NCI-H526 (cell line): ENCODE measurements around the gene JAKMIP2.

ENCODE experiments used
- DNase-seq, 2 experiments: peaks; one replicate each; lab custom pipeline; 2025; lab: John Stamatoyannopoulos, UW

The JAKMIP2 gene

DNA sequence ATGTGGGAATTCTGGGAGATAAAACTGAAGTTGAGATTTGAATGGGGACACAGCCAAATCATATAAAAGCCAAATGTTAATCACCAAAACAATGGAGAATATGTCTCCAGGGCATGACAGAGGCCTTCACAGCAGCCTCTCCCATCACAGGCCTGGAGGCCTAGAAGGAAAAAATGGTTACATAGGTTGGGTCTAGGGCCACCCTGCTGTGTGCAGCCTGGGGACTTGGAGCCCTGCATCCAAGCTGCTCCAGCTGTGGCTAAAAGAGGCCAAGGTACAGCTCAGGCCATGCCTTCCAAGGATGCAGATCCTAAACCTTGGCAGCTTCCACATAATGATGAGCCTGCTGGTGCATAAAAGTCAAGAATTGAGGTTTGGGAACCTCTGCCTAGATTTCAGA, 85.1 kb downstream of the JAKMIP2 start:
- DNase-seq: no peak

DNA sequence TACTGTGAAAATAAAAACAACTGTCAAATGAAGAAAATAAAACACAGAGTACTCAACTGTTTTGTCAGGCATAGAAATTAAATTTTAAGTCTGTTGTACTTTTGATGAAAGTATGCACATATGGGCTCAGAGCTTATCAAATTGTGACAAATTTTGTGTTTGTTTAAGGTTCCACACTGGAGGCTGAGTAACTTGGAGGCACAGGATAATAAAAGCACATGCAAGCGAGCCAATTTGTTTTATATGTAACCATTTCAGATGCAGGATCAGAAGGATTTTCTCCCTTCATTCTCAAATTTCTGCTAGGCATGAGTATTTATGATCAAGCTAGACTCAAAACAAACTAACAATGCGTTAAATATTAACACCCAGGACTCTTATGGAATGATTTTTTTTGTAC, 87.8 kb downstream of the JAKMIP2 start:
- no peak for DNase-seq

DNA sequence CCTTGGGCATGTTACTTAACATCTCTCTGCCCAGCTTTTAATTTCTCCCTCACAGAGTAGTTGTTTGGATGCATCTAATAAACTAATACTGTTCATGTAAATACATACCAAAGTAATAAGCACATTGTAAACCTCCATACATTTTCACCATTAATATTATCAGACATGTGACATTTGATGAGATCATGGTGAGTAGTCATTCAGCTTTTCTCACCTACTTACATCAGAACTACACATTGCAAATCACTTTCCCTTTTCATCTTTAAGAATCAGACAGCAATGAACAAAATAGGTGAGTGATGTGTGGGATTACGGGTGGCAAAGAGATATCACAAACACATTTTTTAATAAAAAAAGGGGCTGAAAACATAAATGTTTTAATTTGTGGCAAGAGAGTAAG, 89.3 kb downstream of the JAKMIP2 start:
- DNase-seq: no peak

DNA sequence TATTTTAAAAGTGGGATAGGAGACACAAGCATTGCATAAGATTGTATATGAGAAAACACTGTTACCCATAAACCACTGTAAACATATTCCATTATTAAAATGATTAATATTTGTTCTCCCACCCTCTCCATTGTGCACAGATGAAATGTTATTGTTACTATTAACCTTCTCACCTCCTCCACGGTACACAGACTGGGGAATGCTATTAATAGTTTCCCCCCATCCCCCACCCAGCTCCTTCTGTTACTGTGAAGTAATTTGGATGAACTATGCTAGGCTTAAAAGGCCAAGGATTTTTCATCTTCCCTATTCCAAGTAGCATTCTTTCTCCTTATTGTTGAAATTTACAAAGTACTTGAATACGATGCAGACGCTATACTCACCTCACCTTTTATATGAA, 91.4 kb downstream of the JAKMIP2 start:
- DNase-seq: no peak

DNA sequence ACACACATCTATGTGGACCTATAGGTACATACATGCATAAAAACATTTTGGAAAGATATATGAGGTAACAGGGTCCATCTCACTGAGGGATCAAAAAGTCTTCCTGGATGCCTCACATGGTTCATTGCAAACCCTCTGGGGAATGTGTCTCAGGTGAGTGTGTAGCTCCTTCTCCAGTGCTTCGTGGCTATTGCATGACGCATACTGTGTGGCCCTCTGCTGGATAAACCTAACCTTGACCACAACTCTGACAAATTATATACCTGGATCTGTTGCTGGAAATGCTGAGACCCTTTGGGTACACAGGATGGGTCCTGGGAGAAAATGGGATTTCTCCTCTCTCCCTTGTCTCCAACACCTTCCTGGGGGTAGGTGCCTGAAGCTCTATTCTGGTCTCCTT, 91.9 kb downstream of the JAKMIP2 start:
- peak in 1 of 2 experiments; percentile 62 for DNase-seq

DNA sequence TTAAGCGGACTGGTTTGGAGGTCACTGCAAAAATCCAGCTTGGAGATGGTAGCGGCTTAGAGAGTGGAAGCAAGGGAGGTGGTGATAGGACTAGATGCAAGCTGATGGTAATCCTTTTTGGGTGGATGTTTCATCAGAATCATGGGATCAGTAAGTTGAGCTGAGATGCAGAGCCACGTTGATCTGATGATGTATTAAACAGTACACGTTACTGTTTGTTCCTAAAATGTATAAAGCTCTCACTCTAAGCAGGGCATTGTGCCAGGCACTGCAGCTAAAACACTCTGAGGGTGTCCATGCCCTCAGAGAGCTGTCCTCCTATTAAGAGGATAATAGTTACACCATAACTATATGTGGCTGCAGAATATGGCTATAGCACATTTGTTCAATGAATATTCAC, 93.1 kb downstream of the JAKMIP2 start:
- no peak for DNase-seq

DNA sequence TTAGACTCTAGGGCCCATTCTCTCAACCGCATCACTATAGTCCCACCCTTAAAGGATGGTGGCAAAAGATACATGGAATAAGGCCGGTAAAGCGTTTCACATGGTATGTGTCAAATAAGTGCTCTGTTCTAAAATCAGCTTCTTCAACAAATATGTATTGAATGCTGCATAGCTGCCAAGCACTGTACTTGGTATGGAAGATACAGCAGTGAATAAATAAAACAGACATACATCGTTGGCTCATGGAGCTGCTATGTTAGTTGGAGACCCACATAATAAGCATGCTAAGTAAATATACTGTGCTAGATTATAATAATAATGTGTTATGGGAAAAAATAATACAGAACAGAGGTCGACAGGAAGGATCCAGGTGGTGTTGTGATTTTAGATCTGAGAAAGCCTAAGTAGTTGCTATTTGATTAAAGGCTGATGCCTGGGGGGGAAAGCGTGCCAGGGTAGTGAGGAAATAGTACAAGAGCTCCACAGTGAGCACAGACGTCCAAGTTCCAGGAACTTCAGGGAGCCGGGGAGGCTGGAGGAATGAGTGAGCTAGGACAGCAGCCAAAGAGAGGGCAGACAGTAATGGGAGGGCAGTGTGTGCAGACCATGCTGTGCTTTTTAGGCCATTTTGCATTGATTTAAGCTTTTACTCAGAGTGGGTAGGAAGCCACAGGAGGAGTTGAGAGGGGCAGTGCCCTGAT, 93.7 kb downstream of the JAKMIP2 start:
- DNase-seq: no peak

DNA sequence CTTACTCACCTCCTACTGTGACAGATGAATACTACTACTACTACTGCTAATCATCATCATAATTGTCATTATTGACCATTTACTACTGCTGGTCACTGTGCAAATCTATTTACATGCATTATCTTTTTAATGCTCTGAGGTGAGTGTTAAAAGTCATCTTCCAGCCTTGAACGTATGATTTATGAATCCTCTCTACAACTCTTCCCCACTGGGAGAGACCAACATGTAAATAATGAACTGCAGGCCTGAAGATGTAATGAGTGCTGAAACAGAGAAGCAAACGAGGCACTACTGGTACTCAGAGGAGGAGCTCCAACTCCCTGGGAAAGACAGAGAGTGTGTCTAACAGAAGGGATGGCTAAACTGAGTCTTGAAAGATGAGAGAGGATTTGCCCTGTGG, 95.4 kb downstream of the JAKMIP2 start:
- no peak for DNase-seq

DNA sequence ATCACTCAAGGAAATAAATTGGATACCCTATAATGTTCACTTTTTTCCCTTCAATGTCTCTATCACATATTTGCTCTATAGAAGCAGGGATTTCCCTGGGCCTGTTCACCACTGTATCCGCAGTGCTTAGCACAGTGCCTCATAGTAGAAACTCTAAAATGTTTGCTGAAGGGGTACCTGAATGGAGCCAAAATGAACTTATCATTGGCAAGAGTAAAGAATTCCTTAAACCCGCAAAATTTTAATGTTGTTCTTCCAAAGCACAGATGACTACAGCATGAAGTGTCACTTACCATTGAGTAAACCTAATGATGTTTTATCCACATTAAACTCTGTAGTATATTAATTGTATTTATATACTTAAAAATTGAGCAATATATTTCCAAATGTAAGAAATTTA, 96.1 kb downstream of the JAKMIP2 start:
- no peak for DNase-seq

DNA sequence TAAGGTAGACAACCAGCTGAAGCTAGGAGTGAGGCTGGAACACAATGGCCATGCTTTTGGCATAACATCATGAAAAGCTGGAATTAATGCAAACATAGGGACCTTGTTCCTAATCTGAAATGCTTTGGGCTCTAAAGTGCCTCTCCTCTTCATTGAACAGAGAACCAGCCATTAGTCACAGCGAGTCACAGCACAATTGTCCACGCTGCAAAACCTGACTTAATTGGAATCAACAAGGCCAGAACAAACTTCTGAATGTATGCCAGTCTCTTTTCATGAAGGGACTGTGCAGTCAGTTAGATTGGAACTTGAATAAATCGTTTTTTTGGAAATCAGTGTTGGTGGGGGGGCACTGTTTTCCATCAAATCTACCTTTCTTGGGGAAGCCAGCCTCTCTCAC, 96.5 kb downstream of the JAKMIP2 start:
- DNase-seq: no peak

DNA sequence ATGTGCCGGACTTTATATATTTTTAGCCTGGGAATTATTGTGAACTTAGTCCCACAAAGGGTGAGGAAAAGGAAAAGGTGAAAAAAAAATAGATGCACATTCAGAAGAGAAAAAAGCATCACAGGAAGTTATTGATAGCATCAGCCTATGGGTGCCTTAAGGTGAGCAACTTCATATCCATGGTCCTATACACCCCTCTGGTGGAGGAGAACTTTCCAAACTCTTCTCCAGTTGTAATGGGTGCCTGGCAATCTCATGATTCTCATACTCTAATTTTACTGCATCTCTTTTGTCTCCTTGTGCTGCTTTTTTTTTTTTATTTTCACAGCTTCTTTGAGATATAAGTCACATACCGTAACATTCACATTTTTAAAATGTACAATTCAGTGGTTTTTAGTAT, 107.4 kb downstream of the JAKMIP2 start:
- peak in 1 of 2 experiments; percentile 14 for DNase-seq

DNA sequence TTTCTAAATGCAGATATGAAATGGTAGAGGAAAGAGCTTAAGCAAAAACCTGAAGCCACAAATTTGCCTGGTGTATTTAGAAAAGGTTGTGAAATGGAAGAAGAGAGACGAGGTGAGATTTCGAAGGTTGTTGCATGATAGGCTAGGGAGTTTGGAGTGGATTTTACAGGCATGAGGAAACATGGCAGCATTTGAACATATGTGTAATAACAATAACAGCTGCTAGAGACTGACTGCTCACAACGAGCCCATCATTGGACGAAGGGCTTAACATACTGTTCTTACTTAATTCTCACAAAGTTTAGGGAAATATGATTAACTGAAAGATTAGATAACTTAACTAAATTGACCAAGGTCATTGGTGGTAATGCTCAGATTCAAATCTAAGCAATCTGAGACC, 108.1 kb downstream of the JAKMIP2 start:
- peak; percentile 26 to 45 for DNase-seq

DNA sequence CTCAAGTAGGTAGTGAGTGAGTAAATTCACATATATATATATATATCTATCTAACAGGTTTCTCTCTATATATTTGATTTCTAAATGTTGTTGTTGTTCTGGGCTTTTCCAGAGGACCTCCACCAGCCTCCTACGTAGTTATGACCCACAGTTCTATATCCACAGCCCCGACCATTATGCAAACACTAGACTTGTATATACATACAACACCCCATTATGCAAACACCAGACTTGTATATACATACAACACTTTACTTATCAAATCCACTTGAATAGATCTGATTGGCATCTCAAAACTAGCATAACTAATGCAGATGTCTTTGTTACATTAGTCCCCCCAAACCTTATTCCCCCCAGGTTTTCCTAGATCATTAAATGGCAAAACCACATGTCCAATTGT, 108.7 kb downstream of the JAKMIP2 start:
- peak; percentile 11 to 64 for DNase-seq

DNA sequence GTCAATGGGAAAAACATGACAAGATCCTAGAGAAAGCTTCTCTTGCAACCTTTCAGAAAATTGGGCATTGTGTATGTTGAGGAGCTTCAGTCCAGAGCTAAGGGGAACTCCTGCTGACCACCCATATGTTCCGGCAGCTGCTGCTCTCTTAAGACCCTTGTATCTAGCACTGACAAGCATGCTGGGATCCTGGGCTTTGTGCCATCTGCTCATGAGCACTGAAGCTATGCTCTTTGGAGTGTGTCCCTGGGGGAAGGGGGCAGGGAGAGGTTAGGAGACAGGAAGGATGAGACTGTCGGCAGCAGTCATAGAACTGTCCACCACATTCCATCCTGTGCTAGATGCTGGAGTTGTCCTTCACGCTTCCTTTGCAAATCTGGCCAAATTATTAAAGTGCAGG, 109.3 kb downstream of the JAKMIP2 start:
- no peak for DNase-seq

DNA sequence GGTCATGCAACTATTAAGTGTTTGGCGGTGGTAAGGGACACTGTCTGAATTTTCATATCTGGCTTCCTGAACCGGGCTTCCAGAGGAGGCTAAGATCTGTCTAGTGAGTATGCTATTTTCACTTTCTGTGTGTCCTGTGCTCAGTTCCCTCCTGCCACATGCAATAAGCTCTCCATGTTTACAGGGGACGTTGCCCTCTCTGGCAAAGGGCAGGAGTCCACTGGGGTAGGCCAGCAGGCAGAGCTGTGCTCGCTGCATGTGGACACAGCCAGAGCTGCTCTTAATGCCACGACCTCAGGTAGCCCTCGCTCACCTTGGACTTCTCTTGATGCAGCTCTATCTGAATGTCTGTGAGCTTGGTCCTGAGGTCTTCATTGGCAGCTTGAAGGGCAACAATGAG, 111.2 kb downstream of the JAKMIP2 start:
- no peak for DNase-seq

DNA sequence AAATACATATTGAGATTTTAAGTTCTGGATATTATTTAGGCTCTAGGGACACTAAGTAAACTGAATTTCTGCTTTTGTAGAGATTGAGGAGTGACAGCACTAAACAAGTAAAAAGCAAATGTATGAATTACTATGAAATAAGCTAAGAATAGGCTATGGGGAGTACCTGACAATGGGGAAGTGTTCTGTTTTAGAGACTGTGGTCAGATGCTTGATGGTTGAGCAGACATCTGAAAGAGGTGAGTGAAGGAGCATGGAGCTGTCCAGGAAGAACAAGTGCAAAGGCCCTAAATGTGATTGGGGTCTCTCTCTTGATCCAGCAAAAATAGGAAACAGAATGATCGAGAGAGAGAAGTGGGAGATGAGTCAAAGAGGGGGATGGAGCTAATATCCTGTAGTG, 111.7 kb downstream of the JAKMIP2 start:
- no peak for DNase-seq

DNA sequence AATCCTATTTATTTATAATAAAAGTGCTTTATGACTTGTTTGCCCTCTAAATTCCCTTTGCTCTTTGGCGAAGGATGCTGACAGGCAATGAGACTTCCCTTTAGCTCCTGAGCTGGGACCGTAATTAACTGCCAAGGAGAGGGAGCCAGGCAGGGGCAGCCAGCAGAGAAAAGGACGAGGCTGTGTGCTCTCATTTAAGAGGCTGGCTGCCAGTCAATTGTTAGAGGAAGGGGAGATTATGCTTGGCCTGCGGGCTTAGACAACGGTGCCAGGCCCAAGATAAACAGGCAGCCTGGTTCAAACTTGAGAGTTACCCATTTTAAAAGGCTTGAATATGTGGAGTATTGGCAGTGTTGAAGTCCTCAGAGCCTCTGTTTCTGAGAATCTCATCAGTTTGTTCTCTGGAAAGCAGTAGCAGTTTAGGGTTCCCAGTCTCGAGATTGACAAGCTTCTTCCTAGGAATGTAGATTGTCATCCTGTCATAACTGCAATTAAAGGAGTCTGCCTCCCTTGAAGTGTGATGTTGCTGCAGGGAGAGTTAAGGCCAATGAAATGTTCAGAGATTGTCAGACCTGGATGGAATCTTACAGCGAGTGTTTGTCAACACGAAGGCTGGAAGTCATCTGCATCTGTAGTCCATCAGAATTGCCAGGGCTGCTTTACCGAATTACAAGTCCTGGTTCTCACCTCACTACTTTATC, 113.2 kb downstream of the JAKMIP2 start:
- DNase-seq: peak in 1 of 2 experiments; percentile 6

DNA sequence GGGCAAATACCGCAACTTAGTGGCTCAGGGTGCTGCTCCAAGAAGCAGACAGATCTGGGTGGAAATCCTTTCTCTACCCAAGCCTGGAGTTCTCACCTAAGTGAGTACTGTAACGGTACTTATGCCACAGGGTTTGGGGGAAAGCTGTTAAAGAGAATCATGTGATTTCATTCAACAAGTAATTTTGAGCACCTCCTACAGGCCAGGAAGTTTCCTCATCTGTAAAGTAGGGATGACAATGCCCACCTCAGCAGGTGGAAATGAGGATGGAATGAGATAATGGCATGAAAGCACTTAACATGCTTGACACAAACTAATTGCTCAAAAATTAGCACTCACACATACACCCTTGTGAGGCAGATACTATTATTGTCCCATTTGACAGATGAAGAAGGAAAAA, 114.1 kb downstream of the JAKMIP2 start:
- no peak for DNase-seq

DNA sequence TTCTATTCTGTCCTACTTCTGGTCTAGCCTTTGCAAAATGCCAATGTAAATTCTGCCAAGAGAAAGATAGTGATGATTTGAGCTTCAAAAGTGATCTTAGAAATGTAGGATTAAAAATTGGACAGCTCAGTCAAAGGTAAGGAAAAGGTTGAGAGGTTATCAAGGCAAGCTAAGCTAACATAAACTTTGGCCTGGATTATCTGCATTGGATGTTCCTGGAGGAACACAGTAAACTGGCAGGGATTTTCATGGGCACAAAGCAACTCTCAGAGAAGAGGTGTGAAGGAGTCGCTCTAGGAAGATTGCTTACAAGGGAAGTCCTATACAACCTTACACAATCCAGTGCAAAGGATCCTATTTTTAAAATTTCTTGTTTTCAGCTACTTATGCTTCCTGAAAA, 115.2 kb downstream of the JAKMIP2 start:
- DNase-seq: no peak

DNA sequence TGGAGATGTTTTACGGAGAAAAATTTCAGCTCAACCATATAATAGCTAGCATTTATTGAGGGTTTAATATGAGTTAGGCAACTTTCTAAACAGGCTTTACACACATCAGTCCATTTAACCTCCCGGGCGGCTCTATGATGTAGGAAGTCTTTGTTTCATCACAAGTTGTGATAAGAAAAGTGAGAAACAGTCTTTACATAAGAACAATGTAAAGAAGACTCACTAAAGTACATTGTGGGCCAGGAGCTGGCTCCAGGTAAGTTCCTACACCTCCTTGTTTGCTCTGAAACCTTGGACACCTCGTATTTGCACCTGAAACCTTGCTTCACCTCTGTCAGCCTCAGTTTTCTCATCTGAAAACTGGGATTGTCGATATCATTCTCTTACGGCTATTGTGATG, 116.1 kb downstream of the JAKMIP2 start:
- no peak for DNase-seq

DNA sequence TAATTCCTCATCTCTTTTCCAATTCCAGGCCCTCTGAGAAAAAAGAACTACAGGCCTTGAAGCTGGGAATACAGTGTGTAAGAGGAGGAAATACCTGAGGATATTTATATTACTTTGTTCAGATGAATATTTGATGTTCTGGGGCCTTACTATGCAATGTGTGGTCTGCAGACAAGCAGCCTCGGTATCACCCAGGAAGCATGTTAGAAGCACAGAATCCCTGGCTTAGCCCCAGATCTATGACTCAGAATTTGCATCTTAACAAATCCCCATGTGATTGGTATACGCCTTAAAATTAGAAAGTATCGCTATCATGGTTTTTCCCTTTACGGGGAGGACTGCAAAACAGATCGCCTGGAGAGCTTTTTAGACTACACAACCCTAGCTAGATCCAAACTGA, 121.0 kb downstream of the JAKMIP2 start:
- DNase-seq: no peak

DNA sequence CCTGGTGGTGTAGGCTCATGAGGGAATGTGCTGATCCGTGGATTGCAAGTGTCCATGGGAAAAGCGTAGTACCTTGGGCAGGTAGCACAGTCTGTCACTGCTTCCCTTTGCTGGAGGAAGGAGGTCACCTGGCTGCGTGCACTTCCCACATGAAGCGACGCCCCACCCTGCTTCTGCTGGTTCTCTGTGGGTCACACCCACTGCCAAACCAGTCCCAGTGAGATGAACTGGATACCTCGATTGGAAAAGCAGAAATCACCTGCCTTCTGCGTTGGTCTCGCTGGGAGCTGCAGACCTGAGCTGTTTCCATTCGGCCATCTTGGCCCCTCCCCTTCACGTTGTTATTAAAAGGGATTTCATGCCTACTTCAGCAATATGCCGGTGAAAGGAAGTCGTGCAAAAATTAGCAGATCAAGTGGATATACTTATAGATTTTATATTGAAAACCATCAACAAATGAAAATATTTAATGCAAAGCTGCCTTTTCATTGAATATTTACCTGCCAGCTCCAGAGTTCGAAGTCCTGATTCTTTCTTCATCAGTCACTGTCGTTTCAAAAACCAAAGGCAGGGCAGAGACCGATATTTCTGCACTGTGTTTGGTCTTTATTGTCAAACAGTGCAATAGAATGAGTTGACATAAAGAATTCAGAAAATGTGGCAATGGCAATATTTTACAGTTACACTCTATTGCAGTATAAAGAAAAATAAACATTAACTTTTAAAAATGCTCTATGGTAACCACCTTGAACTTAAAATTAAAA, 123.2 kb downstream of the JAKMIP2 start:
- DNase-seq: no peak

DNA sequence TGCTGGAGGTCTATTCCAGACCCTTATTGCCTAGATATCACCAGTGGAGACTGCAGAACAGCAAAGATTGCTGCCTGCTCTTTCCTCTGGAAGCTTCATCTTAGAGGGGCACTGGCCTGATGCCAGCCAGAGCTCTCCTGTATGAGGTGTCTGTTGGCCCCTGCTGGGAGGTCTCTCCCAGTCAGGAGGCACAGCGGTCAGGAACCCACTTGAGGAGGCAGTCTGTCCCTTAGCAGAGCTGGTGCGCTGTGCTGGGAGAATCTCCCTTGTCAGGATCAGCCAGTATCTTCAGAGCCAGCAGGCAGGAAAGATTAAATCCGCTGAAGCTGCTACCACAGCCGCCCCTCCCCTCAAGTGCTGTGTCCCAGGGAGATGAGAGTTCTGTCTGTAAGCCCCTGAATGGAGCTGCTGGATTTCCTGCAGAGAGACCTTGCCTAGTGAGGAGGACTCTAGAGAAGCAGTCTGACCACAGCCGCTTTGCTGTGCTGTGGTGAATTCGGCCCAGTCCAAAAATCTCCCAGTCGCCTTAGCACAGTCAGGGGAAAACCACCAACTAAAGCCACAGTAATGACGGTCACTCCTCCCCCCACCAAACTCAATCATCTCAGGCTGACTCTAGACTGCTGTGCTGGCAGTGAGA, 124.1 kb downstream of the JAKMIP2 start:
- DNase-seq: no peak
